HL-60/S4 (cell line): Measurements from ENCODE around the gene BICRA.
"Not testable (repeated sequence)": the region's sequence is repeated elsewhere in the genome, so short reads cannot be mapped to it uniquely, and the experiment has no call there.

Source experiments
- in situ Hi-C: fragments of 300-500 bp; cut with MboI; formaldehyde crosslinking; loops from 2 replicates; pipeline ENCODE4 v1.14.3; 2022; ENCODE audit warnings: low sequenced_read_pairs

BICRA gene

GRCh38 chr19:47730910-47731309 lies 122.0 kb downstream of the BICRA start:
- in situ Hi-C loops, result no loop called here

DNA sequence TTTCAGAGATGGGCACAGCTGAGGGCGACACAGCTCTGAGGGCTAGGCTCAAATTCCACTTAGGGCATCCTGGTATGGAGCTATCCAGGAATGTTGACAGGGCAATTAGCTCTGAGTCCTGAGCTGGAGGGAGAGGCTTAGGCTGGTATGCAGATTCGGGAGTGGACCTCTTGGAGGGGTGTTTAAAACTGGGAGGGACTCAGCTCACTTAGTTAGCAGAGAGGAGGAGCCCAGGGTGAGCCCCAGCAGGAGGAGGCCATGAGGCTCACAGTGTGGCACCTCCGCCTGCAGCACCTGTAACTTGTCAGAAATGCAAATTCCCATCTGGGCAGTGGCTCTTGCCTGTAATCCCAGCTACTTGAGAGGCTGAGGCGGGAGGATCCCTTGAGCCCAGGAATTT lies 126.2 kb downstream of the BICRA start:
- in situ Hi-C loops, result no loop called here

DNA sequence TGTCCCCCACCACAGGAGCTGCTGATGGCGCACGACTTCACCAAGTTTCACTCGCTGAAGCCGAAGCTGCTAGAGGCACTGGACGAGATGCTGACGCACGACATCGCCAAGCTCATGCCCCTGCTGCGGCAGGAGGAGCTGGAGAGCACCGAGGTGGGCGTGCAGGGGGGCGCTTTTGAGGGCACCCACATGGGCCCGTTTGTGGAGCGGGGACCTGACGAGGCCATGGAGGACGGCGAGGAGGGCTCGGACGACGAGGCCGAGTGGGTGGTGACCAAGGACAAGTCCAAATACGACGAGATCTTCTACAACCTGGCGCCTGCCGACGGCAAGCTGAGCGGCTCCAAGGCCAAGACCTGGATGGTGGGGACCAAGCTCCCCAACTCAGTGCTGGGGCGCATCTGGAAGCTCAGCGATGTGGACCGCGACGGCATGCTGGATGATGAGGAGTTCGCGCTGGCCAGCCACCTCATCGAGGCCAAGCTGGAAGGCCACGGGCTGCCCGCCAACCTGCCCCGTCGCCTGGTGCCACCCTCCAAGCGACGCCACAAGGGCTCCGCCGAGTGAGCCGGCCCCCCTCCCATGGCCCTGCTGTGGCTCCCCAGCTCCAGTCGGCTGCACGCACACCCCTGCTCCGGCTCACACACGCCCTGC lies 132.1 kb downstream of the BICRA start:
- in situ Hi-C loops, result no loop called here

- in situ Hi-C loops, result no loop called here
These were observed 132.7 kb downstream of the BICRA start for GRCh38 chr19:47741544-47742140.

DNA sequence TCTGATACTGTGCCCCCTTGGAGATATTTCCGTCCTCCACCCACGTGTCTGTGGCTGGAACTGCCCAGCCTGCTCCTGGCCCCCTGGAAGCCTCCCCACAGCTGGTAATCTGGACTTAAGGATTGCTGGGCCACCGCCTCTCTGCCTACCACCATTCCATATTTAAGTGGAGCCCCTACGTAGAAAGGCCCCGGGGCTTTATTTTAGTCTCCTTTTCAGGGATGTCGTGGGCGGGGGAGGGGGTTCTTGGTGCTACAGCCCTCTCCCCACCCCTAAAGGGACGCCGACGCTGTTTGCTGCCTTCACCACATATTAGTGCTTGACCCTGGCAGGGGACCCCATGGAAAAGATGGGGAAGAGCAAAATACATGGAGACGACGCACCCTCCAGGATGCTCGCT lies 133.7 kb downstream of the BICRA start:
- in situ Hi-C loops, result no loop called here

DNA sequence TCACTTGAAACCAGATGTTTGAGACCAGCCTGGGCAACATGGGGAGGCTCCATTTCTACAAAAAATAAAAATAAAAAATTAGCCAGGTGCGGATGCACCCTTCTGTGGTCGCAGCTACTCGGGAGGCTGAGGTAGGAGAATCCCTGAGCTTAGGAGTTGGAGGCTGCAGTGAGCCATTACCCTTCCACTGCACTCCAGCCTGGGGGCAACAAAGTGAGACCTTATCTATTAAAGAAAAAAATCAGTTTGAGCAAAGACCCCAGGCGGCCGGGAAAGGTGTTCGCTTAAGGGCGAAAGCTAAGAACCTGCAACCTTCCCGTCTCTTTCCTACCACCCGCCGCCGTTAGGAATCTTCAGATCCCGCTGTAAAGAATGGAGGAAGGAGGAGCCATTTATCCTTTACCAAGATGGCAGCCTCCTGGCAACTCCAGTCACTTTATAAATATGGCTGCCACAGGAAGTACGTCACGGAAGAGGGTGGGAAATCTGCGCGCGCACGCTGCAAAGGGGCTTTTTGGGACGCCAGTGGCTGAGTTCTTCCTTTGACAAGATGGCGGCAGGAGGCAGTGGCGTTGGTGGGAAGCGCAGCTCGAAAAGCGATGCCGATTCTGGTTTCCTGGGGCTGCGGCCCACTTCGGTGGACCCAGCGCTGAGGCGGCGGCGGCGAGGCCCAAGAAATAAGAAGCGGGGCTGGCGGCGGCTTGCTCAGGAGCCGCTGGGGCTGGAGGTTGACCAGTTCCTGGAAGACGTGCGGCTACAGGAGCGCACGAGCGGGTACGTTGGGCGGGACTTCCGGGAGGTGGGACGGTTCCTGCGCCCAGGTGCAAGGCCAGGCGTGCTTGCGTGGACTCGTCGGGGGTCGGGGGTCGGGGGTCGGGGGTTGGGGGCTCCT lies 136.3 kb downstream of the BICRA start, which contains the start of gene NOP53:
Gene NOP53, plus strand, starts transcription at position 537 of the 892 bp plus-strand sequence. Its CDS starts 14 bp downstream, at position 551.
- in situ Hi-C loops, result no loop called here

DNA sequence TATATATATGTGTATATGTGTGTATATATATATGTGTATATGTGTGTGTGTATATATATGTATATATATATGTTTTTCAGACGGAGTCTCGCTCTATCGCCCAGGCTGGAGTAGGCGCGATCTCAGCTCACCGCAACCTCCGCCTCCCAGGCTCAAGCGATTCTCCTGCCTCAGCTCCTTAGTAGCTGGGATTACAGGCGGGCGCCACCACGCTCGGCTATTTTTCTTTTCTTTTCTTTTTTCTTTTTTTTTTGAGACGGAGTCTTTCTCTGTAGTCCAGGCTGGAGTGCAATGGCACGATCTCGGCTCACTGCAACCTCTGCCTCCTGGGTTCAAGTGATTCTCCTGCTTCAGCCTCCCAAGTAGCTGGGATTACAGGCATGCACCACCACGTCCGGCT lies 137.2 kb downstream of the BICRA start:
- in situ Hi-C loops, result not testable (repeated sequence)

GRCh38 chr19:47749326-47749725 lies 140.4 kb downstream of the BICRA start:
- in situ Hi-C loops, result no loop called here

GRCh38 chr19:47750752-47751151 lies 141.8 kb downstream of the BICRA start:
- in situ Hi-C loops, result no loop called here

DNA sequence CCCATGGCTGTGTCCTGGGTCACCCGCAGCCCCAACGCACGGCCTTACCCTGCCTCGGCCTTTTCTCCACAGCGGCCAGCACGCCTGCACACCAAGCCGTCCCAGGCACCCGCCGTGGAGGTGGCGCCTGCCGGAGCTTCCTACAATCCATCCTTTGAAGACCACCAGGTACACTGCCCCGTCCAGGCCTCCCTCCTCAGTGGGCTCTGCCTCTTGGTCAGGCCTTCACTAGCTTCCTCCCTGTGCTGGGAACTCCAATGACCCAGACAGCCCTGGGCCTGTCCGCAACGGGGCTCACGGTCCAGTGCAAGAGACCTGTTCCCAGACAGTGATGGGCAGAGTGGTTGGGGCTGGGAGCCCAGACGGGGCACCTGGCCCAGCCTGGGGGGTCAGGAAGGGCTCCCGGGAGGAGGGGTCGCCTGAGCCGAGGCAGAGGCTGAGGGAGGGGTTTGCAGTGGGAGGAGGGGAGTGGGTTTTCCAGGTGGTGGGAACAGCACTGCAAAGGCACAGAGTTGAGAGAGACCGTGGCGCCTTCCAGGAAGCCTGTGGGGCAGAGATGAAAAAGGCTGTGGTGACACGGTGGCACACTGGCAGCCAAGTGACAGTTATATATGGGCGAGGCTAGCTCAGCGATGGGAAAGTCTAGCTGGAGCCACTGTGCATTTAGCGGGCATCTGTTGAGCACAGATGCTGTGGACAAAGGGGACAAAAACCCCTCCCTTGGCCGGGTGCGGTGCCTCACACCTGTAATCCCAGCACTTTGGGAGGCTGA lies 143.7 kb downstream of the BICRA start:
- in situ Hi-C loops, result no loop called here
